ENCODE measurements around the gene SLC39A13.

Gene SLC39A13

DNA sequence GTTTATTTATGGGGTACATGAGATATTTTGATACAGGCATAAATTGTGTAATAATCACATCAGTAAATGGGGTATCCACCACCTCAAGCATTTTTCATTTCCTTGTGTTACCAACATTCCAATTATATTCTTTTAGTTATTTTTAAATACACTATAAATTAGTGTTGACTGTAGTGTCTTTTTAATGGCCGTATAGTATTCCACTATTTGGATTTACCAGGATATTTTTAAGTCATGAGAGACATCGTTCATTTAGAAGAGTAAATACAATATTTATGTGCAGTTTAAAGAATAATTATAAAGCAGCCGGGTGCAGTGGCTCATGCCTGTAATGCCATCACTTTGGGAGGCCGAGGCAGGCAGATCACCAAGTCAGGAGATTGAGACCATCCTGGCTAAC, 23.9 kb upstream of the SLC39A13 start:
- DNase-seq (ENCODE audit: low read depth in 3 of 3): no peak

- DNase-seq (ENCODE audit: low read depth in 3 of 3): no peak
Observed at GRCh38 chr11:47387944-47388696, 20.3 kb upstream of the SLC39A13 start.

GRCh38 chr11:47388697-47389576, 19.5 kb upstream of the SLC39A13 start:
- DNase-seq (ENCODE audit: low read depth in 3 of 3): no peak

GRCh38 chr11:47389577-47390421, 18.6 kb upstream of the SLC39A13 start:
- DNase-seq (ENCODE audit: low read depth in 3 of 3): no peak

DNA sequence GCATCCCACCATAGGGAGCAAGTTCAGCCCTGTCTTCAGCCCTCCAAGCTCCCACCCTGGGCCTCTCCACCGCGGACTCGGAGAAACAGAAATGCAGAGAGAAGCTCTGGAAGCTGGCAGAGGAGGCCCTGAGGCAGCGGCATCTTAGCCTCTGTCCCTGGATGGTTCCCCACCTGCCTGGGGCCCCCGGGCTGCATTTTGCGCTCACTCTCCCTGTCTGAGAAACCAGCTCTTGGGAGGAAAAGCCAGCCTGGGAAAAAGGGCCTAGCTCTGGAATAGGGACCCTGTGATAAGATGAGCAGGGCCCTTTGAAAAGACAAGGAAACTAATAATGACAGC, 18.0 kb upstream of the SLC39A13 start:
- DNase-seq (ENCODE audit: low read depth in 3 of 3): no peak

DNA sequence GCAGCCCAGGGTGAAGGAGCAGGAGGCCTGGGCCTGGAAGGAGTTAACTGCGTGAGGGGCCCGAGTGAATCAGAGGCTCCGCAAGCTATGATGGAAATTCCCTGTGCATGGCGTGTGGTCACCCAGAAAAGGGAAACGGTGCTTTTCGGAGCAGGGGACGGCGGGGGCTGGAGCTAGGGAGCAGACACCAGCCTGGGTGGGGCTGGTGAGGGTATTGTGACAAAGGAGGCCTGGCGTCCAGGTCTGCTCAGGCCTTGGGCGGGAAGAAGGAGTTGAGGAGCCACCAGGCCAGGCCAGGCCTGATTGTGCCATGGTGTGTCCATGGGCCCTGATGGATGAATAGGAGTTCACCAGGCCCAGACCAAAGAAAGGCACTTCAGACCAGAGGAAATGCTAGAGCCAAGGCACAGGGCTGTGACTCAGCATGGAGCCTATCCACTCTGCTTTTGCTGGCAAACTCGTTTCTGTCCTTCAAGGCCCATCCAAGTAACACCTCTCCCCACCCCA, 17.3 kb upstream of the SLC39A13 start:
- DNase-seq (ENCODE audit: low read depth in 3 of 3): no peak

- DNase-seq (ENCODE audit: low read depth in 3 of 3): no peak
Observed at GRCh38 chr11:47391711-47392432, 16.5 kb upstream of the SLC39A13 start.

DNA sequence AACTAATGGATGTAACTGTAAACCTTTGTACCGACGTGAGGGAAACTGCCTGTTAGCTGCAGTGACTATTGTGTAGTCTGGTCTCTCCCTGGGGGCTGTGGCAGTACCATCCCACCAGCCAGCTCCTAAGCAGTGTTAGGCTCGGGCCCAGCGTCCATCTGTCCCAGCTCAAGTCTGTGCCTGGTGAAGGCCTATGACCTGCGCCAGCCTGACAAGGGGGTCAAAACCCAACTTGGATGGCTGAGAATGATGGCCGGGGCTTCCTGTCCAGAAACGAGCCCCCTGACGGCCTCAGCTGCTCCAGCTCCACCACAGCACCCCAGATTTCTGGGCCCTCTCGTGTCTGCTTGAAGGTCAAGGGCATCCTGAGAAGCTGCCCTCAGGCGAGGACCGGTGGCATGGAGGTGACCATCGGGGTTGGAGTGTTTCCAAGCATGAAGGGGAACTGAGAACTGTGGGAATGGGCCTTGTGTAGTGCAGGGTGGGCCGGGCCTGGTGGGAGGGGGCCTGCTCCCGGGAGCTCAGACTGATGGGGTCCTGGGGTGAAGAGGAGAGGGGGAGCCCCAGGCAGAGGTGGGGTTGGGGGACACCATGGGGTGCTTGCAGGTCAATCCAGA, 15.7 kb upstream of the SLC39A13 start:
- no peak for DNase-seq (ENCODE audit: low read depth in 3 of 3)

GRCh38 chr11:47393163-47394049, 15.0 kb upstream of the SLC39A13 start:
- no peak for DNase-seq (ENCODE audit: low read depth in 3 of 3)

- DNase-seq (ENCODE audit: low read depth in 3 of 3): no peak
Observed at GRCh38 chr11:47394050-47394321, 14.4 kb upstream of the SLC39A13 start.

DNA sequence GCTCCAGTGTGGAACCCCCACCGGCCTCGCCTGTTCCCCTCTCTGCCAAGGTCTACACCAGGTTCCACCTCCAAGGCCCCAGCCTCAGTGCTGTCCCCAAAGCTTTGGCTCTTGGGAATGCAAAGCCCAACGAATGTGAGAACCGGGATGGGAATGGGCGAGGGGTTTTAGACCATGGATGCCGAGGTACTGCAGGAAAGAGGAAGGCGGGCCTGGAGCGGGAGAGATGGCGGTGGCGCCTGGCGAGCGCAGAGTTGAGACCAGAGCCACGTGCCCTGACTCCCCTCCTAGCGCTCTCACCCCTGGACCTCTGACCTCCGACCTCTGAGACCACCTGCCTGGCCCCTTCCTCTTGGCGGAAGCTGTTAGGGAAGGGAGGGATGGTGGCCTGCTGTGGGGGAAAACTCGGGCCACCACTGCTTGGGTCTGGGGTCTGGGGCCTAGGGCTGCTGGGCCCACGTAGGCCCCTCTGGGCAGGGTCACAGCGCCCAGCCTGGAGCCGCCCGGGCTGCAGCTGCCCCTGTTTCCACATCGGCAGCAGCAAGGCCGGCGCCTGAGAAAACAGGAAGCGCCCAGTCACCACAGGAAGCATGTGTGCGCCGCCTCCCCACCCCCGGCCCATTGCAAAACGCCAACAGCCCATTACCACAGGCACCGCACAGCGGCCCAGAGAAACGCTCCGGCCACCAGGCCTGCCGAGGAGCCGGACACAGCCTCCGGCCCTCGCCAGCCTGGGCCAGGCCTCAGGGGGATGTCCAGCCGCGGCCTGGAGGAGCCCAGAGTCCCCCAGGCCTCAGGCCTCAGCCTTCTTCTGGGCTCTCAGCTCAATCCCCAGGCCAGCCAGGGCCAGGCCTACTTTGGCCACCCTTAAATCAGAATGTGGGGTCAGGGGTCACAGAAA, 13.8 kb upstream of the SLC39A13 start:
- peak in 2 of 3 donors; percentile 36 to 56 for DNase-seq (ENCODE audit: low read depth in 3 of 3)

GRCh38 chr11:47395223-47396048, 13.0 kb upstream of the SLC39A13 start:
- no peak for DNase-seq (ENCODE audit: low read depth in 3 of 3)

DNA sequence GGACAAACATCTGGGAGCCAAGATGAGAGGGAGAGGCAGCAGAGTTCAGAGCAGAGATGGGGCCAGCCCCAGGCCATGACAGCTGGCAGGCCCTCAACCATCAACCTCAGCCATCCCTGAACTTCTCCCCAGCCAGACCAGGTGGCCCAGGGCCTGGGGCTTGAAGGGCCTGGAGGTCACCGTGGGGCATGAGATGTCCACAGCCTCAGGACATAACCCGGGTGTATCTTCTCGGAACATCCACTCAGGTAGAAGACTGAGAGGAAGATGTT, 12.4 kb upstream of the SLC39A13 start:
- DNase-seq (ENCODE audit: low read depth in 3 of 3): no peak

DNA sequence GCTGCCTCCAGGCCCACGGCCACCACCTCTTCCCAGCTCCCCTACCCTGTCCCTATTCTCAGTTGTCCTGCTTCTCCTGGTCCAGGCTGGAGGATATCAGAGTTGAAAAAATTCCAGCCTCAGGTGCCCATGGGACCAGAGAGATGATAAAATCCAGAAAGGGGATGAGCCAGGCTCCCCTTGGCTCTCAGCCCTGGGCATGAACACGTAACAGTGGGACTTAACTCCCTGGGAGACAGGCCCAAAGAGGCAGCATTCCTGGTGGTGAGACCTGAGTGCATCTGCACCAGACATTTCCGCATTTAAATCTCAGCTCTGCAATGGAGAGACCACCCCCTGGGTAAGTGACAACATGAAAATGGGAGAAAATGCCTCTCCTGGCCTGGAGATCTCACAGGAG, 10.4 kb upstream of the SLC39A13 start:
- no peak for DNase-seq (ENCODE audit: low read depth in 3 of 3)

- DNase-seq (ENCODE audit: low read depth in 3 of 3): no peak
Observed at GRCh38 chr11:47398551-47398950, 9.8 kb upstream of the SLC39A13 start.

GRCh38 chr11:47399860-47400767, 8.3 kb upstream of the SLC39A13 start:
- DNase-seq (ENCODE audit: low read depth in 3 of 3): no peak

- no peak for DNase-seq (ENCODE audit: low read depth in 3 of 3)
Observed at GRCh38 chr11:47400768-47401279, 7.6 kb upstream of the SLC39A13 start.

Measured in stimulated activated CD4-positive, alpha-beta T cell treated with anti-CD3 and anti-CD28 coated beads, TNF-alpha, amount 100 ng/mL, for 48 hours (primary cell).